DMS114 treated with DMSO at 0.1 percent for 48 hours (cell line): ENCODE data around the gene ZNF644.

Experiments
- DNase-seq: peaks from one replicate; lab custom pipeline; 2025; ENCODE audit not compliant: unreplicated experiment; lab: John Stamatoyannopoulos, UW

ZNF644 gene

DNA sequence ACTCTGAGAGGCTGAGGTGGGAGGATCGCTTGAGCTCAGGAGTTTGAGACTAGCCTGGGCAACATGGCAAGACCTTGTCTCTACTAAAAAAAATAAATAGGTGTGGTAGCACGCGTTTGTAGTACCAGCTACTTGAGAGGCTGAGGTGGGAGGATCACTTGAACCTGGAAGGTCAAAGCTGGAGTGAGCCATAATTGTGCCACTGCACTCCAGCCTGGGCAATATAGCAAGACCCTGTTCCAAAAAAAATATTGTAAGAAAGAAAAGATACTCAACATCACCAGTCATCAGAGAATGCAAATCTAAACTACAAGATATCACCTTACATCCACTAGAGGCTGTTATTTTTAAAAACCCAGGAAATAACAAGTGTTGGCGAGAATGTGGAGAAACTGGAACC lies 32.5 kb downstream of the ZNF644 start:
- no peak for DNase-seq

DNA sequence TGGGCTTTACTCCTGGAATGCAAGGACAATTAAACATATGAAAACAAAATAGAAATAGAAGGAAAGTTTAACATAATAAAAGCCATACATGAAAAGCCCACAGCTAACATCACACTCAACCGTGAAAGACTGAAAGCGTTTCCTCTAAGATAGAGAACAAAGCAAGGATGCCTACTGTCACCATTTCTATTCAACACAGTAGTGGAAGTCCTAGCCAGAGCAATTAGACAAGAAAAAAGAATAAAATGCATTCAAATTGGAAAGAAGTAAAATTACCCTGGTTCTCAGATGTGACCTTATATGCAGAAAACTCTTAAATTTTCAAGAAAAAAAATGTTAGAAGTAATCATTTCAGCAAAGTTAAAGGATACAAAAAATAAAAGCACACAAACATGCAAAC lies 34.0 kb downstream of the ZNF644 start:
- no peak for DNase-seq

DNA sequence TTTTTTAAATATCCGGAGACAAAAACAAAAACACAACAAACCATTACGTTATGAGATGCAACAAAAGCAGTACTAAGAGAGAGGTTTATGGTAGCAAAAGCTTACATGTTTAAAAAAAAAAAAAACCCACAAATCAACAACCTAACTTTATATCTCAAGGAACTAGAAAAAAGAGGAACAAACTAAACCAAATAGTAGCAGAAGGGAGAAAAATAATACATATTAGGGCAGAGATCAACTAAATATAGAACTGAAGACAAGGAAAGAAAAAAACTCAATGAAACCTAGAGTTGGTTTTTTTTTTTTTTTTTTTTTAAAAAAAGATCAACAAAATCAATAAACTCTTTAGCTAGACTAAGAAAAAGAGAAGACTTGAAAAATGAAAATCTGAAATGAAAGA lies 34.9 kb downstream of the ZNF644 start:
- no peak for DNase-seq

DNA sequence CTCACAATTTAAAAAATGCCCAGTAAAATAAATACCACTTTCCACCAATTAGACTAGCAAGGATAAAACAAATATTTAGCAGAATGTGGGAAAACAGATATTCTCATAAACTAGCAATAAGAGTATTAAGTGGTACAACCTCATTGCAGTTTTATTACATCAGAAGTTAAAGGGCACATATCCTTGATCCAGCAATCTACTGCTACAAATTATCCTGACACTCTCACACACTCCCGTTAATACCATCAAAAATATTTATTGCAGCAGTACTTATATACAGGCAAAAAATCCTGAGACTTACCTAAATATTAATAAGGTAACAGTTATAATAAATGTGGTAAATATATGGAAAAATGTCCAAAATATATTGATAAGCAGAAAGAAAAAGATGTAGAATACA lies 44.3 kb downstream of the ZNF644 start:
- no peak for DNase-seq

DNA sequence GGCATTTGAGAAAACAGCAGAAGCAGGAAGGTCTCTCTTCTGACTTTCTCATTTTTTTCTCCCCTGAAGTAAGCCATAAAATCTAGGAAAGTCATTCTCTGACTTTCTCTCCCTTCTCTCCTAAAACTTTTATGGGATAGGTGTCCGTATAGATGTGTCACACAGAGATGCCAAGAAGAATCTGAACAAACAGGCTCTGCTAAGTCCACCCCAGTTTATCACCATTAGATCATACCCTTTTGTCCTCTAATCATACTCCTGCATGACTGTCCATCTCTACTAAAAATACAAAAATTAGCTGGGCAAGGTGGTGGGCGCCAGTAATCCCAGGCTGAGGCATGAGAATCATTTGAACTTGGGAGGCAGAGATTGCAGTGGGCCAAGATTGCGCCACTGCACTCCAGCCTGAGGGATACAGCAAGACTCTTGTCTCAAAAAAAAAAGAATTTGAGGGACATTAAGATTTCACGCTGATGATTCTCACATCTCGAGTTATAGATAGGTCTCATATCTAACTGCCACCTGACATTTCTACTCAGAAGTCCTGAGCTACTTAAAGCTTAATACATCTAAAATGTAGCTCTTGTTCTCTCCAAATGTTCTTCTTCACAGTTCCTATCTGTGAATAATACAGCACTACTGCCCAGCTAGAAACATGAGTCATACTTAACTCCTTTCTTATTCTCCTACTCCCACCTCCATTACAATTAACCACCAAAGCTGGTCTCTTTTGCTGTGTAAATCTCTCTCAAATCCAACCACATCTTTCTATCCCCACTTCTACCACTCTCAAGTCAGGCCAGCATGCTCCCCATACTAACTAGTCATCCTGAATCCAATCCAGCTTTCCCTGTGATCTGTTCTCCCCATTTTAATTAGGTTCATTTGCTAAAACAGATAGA lies 47.7 kb downstream of the ZNF644 start:
- no peak for DNase-seq

- DNase-seq, result no peak
These were observed 51.6 kb downstream of the ZNF644 start for GRCh38 chr1:90970208-90970607.

DNA sequence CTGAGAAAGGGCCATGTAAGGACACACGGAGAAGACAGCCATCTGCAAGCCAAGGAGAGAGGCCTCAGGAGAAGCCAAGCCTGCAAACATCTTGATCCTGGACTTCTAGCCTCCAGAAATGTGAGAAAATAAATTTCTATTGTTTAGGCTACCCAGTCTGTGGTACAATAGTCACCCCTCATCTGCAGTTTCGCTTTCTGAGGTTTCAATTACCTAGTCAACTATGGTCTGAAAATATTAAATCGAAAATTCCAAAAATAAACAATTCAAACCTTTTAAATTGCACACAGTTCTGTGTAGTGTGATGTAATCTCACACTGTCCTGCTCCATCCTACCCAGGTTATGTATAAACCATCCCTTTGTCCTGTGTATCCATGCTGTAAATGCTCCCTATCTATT lies 52.6 kb downstream of the ZNF644 start:
- DNase-seq, result no peak

GRCh38 chr1:90964444-90965035 lies 57.3 kb downstream of the ZNF644 start:
- DNase-seq, result peak; percentile 13

- no peak for DNase-seq
These were observed 58.2 kb downstream of the ZNF644 start for GRCh38 chr1:90963651-90964050.

- DNase-seq, result no peak
These were observed 58.6 kb downstream of the ZNF644 start for GRCh38 chr1:90963236-90963635.

DNA sequence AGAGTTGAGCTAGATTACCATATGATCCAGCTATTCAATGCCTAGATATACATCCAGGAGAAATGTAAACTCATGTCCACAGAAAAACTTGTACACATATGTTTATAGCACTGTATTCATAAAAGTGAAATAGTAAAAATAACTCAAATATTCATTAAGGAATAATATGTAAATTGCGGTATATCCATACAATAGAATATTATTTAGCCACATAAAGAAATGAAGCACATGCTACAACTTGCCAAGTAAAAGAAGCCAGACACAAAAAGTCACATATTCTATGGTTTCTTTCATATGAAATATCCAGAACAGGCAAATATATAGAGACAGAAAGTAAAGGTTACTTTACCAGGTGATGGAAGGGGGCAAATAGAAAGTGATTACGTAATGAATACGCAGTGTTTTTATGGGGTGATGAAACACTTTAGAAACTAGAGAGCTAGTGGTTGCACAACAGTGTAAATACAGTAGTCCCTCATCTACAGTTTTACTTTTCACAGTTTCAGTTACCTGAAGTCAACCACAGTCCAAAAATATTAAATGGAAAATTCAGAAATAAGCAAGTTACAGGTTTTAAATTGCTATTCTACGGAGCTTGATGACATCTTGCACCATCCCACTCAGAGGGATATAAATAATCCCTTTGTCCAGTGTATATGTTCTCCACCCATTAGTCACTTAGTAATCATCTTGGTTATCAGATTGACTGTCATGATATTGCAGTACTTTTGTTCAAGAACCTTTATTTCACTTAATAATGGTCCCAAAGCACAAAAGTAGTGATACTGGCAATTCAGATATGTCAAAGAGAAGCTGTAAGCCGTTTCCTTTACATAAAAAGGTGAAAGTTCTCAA lies 62.3 kb downstream of the ZNF644 start:
- no peak for DNase-seq

GRCh38 chr1:90957497-90957896 lies 64.3 kb downstream of the ZNF644 start:
- no peak for DNase-seq

DNA sequence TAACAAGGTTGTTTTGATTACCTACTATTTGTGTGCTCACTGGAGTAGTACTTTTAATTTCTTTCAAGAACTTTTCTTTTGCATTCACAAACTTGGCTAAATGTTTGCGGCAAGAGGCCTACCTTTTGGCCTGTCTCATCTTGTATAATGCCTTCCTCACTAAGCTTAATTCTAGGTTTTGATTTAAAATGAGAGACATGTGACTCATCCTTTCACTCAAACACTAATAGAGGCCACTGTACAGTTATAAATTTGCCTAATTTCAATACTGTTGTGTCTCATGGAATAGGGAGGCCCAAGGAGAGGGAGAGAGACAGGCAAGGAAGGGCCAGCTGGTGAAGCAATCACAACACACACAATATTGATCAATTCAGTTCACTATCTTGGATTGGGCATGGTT lies 66.1 kb downstream of the ZNF644 start:
- no peak for DNase-seq

DNA sequence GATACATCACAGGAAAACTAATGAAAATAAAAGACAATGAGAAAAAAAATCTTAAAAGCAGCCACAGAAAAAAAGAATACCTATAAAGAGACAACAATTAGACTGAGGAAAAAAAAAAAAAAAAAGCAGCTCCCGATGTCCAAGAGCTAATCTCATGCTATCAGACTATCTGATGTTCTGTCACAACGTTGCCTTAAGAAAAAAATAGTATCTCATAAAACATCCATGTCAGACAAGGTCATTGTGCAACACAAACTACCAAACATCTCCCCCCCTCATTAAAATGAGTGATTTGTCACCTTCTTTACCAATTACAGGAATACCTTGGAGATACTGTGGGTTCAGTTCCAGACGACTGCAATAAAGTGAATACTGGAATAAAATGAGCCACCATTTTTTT lies 68.9 kb downstream of the ZNF644 start:
- DNase-seq, result no peak

DNA sequence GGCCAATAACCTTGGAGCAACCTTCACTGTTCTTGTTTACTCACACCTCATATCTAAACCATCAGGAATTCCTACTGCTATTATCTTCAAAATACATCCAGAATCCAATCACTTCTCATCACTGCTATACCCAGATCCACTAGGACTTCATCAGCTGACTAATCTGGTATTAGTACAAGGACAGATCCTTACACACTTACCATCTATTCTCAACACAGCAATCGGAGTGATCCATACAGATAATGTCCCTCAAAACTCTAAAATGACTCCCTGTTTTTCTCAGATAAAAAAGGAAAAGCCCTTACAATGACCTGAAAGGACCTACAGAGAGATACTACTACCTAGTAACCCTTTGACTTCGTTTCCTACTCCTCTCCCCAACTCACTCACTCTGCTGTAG lies 70.8 kb downstream of the ZNF644 start:
- no peak for DNase-seq

DNA sequence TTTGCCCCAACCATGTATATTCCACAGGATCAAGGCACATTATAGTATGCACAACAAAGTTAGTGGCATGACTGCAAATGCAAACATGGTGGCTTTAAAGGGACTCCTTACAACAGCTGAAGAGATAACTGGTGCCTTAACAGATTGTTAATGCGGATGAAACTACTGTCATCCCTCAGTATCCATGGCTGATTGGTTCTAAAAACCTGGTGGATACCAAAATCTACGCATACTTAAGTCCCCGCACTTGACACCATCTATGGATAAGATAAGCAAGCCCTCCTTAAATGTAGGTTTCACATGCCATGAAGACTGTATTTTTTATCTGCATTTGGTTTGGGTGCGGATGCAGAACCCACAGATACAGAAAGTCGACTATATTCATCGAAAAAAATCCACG lies 73.5 kb downstream of the ZNF644 start:
- no peak for DNase-seq

GRCh38 chr1:90946630-90947029 lies 75.2 kb downstream of the ZNF644 start:
- no peak for DNase-seq

DNA sequence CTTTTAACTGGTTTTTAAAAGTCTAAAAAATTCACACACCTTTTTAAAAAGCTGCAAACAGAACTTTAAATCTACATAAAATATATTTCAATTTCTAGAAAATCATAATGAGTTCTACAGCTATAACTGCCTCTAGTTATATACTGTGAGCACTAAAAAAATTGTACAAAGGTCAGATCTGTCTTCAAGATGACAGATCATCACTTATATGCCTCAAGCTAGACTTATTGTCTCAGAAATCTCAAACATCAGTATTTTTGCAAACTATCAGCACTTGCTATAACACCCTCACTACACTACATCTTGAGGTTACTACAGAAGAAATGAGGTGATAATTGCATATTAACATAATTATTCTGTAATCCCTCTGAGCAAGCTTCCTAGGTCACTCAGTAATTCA lies 76.5 kb downstream of the ZNF644 start:
- no peak for DNase-seq

DNA sequence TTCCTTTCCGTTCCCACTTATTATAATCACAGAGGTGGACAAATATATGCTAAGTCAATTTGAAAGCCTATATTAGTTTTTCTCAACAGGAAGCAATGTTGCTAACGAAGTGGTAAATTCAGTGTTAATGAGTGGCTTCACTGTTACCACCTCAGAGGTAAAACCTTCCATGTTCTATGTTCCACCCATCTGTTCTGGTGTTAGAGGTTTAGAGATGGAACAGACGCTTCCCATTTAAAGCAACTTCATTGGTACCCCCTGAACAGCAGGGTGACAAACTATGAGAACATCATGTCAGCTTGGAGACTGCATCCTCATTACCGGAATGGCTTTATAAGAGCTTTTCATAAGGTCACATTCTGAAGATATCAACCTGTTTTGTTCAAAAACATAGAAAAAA lies 77.9 kb downstream of the ZNF644 start:
- no peak for DNase-seq

DNA sequence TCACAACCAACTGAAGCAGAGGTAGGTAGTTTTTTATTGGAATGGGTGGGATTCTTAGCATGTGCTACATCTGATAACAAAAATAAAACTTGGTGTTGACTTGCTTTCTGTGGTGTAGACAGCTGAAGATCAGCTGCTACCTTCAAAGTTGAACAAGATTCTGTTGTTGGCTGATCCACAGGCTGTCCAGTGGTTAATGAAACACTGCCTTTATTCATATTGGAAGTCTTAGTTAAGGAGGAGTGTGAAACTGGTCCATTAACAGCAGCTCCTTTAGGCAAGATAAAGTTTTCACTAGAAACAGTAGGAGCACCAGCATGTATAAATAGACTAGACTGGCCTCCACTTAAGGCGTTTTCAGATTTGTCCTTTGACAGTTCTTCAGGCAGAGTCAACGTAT lies 81.1 kb downstream of the ZNF644 start:
- no peak for DNase-seq

GRCh38 chr1:90936731-90937130 lies 85.1 kb downstream of the ZNF644 start:
- no peak for DNase-seq

GRCh38 chr1:90936061-90936460 lies 85.8 kb downstream of the ZNF644 start:
- DNase-seq, result no peak
